Ureter (tissue), 1 donor: ENCODE results near the gene RNF20. TPM values are rescaled to one million over a fixed set of nuclear protein-coding genes. Genes with fewer than 3 reads are reported as not detected.
A peak's percentile ranks its signal among the peaks of the same experiment; 100 is the strongest.
"Not testable (repeated sequence)": the region's sequence is repeated elsewhere in the genome, so short reads cannot be mapped to it uniquely, and the experiment has no call there.

Experiments
- DNase-seq: peaks from one replicate; pipeline ENCODE4 v3.0.0-alpha.2; 2020; ENCODE audit warnings: low spot score
- total RNA-seq: library from RNA; stranded (reverse); gene quantifications from one replicate; pipeline ENCODE4 v1.2.4, GENCODE V29; 2023
- donor health status: DM: yes; HTN: yes; CAD: no.

The RNF20 gene
- 41.4 TPM for total RNA-seq

- DNase-seq = peak; percentile 100
These were observed at the start of gene RNF20 for GRCh38 chr9:101533334-101534204. RNF20 (plus strand) TSS chr9:101533853; CDS start chr9:101535424, 1,571 bp downstream.

GRCh38 chr9:101484046-101484445 is 49.6 kb upstream of the RNF20 start:
- DNase-seq = no peak

- peak; percentile 43 for DNase-seq
These were observed 47.5 kb upstream of the RNF20 start for GRCh38 chr9:101485924-101486692.

- peak; percentile 58 for DNase-seq
These were observed 46.8 kb upstream of the RNF20 start for GRCh38 chr9:101486693-101487442.

GRCh38 chr9:101487443-101487840 is 46.2 kb upstream of the RNF20 start:
- no peak for DNase-seq

GRCh38 chr9:101495810-101496209 is 37.8 kb upstream of the RNF20 start:
- no peak for DNase-seq

- no peak for DNase-seq
These were observed 35.3 kb upstream of the RNF20 start for GRCh38 chr9:101498323-101498722.

- DNase-seq = no peak
These were observed 29.5 kb upstream of the RNF20 start for GRCh38 chr9:101504188-101504587.

GRCh38 chr9:101508211-101508610 is 25.4 kb upstream of the RNF20 start:
- no peak for DNase-seq

GRCh38 chr9:101509572-101509971 is 24.1 kb upstream of the RNF20 start:
- no peak for DNase-seq

GRCh38 chr9:101510459-101510858 is 23.2 kb upstream of the RNF20 start:
- no peak for DNase-seq

GRCh38 chr9:101511009-101511408 is 22.6 kb upstream of the RNF20 start:
- DNase-seq = no peak

- DNase-seq = no peak
These were observed 21.5 kb upstream of the RNF20 start for GRCh38 chr9:101512116-101512515.

- DNase-seq = no peak
These were observed 20.3 kb upstream of the RNF20 start for GRCh38 chr9:101513351-101513750.

- no peak for DNase-seq
These were observed 19.6 kb upstream of the RNF20 start for GRCh38 chr9:101514071-101514470.

GRCh38 chr9:101516655-101517054 is 17.0 kb upstream of the RNF20 start:
- DNase-seq = no peak

GRCh38 chr9:101518489-101518888 is 15.2 kb upstream of the RNF20 start:
- DNase-seq = not testable (repeated sequence)

- no peak for DNase-seq
These were observed 9.3 kb upstream of the RNF20 start for GRCh38 chr9:101524371-101524770.

- no peak for DNase-seq
These were observed 6.6 kb upstream of the RNF20 start for GRCh38 chr9:101527066-101527465.

- no peak for DNase-seq
These were observed 5.6 kb upstream of the RNF20 start for GRCh38 chr9:101528015-101528414.

- DNase-seq = peak; percentile 73
These were observed 3.5 kb upstream of the RNF20 start for GRCh38 chr9:101530076-101530711.

GRCh38 chr9:101536351-101536750 is 2.7 kb downstream of the RNF20 start:
- DNase-seq = no peak
